ENCODE measurements around the gene NPTX2. TPM values are rescaled to one million over a fixed set of nuclear protein-coding genes. Genes with fewer than 3 reads are reported as not detected.
"Not testable (repeated sequence)": the region's sequence is repeated elsewhere in the genome, so short reads cannot be mapped to it uniquely, and the experiment has no call there.

The NPTX2 gene
- under 1 TPM; 0.14 to 0.81 (median 0.43) TPM for polyA plus RNA-seq (ENCODE audit: insufficient read depth in 1 of 5, insufficient read length in 5 of 5, low replicate concordance in 1 of 5)
- long read RNA-seq, donor 1, result 0 reads
- long read RNA-seq, donor 2, partial matches to known transcripts, result 0 of 1 reads
- long read RNA-seq, donor 2, other reads (novel, unspliced or antisense), result 0 of 1 reads
- long read RNA-seq, donor 3, result 0 reads
- long read RNA-seq, donor 4, result 0 reads
- long read RNA-seq, donor 5, result 0 reads
- long read RNA-seq, donor 6, result 0 reads
- long read RNA-seq, donor 7, result 0 reads
- long read RNA-seq, donor 8, result 0 reads

DNA sequence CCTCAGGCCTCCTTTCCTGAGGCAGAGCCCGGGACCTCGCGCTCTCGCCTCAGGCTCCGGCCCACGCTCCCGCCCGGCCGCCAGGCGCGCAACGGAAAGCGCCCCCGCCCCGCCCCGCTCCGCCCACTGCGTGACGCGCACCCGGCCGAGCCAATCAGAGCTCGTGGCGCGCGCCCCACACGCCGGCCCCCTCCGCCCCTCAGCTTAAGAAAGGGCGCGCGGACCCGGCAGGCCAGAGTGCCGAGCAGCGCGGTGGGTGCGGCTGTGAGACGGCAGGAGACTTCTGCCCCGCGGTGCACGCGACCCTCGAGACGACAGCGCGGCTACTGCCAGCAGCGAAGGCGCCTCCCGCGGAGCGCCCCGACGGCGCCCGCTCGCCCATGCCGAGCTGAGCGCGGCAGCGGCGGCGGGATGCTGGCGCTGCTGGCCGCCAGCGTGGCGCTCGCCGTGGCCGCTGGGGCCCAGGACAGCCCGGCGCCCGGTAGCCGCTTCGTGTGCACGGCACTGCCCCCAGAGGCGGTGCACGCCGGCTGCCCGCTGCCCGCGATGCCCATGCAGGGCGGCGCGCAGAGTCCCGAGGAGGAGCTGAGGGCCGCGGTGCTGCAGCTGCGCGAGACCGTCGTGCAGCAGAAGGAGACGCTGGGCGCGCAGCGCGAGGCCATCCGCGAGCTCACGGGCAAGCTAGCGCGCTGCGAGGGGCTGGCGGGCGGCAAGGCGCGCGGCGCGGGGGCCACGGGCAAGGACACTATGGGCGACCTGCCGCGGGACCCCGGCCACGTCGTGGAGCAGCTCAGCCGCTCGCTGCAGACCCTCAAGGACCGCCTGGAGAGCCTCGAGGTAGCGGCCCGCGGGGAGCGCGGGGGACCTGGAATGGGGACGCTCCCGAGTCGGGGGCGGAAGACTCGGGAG, at the start of gene NPTX2:
TSS of gene NPTX2 (plus strand) at position 235 of the 909 bp plus-strand sequence. CDS start at position 412, 177 bp downstream.
- no peak for DNase-seq

GRCh38 chr7:98567991-98568390, 49.1 kb upstream of the NPTX2 start:
- DNase-seq, result no peak

DNA sequence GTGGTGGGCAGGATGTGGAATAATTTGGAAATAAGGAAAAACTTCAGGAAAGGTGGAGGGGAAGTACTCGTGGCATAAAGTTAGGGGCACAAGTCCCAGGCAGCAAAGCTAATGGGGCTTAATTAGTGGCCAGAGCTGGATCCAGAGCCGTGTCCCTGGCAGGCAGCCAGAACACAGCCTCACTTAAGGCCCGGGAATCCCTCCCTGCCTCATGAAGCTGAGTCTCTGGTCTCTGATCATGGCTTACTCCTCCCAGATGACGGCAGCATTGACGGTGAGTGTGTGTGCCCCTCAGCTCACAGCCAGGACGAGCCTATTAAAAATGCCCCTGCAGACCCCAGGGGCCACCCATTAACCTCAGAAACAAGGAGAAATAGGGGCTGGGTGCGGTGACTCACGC, 48.2 kb upstream of the NPTX2 start:
- DNase-seq, result no peak

- no peak for DNase-seq
Observed at GRCh38 chr7:98569691-98570337, 47.3 kb upstream of the NPTX2 start.

- no peak for DNase-seq
Observed at GRCh38 chr7:98571006-98571405, 46.1 kb upstream of the NPTX2 start.

DNA sequence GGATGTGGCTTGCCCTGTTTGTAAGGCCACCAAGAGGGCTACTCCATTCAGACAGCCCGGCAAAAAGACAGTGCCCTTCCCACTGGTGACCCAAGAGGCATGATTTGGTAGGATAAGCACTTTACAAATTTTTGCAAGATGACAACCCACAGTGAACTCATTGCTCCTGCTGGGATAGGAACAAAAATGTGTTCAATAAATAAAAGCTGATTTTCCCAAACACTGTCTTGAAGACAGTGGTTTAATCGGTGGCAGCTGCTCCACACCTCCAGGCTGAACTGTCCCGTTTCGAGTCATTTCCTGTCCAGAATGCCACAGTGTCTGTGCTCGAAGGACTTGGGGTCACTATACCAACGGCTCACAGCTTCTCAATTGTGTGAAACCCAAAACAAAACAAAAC, 45.1 kb upstream of the NPTX2 start:
- DNase-seq, result no peak

DNA sequence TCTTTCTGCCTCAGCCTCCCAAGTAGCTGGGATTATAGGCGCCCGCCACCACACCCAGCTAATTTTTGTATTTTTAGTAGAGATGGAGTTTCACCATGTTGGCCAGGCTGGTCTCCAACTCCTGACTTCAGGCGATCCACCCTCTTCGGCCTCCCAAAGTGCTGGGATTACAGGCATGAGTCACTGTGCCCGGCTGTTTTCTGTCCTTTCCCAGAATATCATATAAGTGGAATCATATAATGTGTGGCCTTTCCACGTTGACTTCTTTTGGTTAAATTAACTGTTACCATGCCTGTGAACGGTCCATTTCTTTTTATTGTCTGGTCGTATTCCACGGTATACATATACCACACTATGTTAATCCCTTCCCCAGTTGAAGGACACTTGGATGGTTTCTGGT, 44.4 kb upstream of the NPTX2 start:
- DNase-seq, result not testable (repeated sequence)

- DNase-seq, result no peak
Observed at GRCh38 chr7:98573816-98574215, 43.3 kb upstream of the NPTX2 start.

- no peak for DNase-seq
Observed at GRCh38 chr7:98575878-98576277, 41.2 kb upstream of the NPTX2 start.

- DNase-seq, result no peak
Observed at GRCh38 chr7:98584830-98585229, 32.3 kb upstream of the NPTX2 start.

GRCh38 chr7:98591926-98592325, 25.2 kb upstream of the NPTX2 start:
- no peak for DNase-seq

- DNase-seq, result no peak
Observed at GRCh38 chr7:98594348-98594747, 22.7 kb upstream of the NPTX2 start.

GRCh38 chr7:98594787-98595186, 22.3 kb upstream of the NPTX2 start:
- no peak for DNase-seq

DNA sequence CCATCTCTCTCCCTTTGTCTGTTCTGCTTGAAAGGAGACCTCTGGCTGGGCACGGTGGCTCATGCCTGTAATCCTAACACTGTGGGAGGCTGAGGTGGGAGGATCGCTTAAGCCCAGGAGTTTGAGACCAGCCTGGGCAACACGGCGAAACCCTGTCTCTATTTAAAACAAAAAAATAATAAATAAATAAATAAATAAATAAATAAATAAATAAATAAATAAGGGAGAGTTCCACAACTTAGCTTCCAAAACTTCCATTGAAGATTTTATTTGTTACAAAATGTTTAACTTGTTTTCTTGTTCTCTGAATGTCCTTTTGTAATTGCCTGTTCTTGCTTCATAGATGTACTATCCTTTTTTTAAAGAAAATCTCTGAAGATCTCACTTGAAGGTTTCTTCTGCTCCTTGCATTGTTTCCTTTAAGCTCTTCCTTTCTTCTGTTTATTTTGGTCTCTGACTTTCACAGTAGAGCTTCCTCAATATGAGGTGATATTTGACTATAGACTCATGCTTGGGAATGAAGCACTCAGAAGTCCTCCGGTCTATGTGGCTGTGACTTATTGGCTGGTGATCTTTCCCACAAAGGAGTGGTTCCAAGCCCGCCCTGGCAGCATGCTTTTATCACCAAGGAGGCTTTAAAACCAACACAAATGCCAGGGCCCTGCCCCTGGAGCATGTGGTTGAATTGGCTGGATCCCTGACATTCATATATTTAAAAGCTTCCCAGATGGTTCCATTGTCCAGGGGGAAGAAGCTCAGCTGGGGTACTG, 18.1 kb upstream of the NPTX2 start:
- DNase-seq, result no peak

GRCh38 chr7:98599886-98600285, 17.2 kb upstream of the NPTX2 start:
- no peak for DNase-seq

DNA sequence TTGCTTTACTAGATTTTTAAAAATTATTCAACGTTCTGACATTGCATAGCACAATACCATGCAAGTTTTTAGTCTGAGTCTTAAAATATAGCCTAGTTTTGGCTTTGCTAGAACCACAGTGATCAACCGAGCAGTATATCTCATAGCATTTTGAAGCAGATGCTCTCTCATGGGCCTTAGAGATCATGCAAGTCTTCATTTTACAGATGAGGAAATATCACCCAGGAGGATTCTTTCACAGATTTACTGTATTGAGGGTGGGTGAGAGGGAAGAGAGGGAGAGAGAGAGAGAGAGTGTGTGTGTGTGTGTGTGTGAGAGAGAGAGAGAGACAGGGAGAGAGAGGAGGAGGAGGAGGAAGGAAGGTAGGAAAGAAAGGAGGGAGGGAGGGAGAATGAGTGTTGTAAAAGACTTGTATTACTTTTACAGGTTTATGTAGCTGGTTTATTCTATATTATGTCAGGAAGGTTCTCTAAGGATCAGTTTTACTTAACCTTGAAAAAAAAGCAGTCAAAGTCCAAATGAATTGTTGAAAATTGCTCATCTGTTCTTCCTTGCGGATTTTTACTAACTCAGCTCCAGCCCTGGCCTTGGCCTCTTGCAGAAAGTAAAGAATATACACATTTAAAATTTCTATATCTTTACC, 14.2 kb upstream of the NPTX2 start:
- DNase-seq, result no peak

DNA sequence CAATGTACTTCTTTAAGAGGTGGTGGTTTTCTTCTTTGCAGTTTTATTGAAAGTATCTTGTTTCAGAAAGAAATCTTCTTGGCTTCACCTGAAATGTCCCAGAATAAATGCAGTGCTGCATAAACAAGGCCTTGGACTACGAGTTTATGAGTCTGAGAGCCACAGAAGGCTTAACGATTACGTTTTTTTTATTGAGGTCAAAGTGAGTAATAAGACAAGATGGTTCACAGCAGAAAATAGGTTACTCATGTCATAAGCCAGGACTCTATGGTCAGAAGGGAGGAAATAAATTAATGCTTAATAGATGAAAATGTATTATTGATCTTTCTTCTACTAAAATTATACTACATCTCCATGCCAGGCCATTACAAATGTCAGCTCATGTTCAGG, 13.7 kb upstream of the NPTX2 start:
- DNase-seq, result no peak

- peak; percentile 9 to 23 for DNase-seq
Observed at GRCh38 chr7:98613601-98614425, 3.3 kb upstream of the NPTX2 start.

GRCh38 chr7:98616381-98617050, 569 bp upstream of the NPTX2 start:
- DNase-seq, result no peak

DNA sequence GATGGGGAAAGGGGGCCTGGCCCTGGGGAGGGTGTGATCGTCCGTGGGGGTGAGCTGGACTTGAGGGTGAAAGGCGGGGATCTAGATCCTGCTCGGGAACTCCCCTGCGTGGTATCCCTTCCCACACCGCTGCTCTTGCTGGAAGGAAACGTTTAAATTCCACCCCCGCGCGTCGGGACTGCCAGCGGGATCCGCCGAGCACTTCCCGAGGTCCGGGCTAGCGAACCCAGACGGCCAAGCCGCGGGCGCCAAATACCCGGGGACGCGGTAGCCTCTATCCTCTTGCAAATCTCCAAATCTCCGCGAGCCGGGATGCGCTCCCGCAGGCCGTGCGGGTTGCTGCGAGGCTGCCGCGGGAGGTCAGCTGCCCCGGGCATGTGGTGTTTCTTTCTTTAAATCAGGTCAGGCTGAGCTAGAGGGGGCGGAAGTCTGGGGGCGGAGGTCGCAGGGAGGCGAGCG, 904 bp downstream of the NPTX2 start:
- no peak for DNase-seq

Data from right lung (tissue), 10 donors.